ENCODE data around the gene EGFL7.

DNA sequence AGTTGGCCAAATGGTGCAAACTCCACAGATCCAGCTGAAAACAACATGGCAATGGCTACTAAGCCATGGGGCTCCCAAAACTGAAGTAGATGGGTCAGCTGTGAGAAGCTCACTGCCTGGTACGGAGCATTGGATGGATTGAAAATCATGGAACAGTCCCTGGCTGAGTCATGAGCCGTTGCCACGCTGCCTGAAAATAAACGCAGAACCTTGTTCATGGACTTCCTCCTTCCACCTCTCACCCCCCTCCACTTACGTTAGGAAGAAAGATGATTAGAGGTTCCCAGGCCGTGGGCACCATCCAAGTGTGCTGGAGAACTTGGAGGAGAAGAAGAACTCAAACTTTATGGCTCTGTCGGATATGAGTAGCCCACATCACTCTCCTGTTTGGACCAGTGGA, 42.8 kb downstream of the EGFL7 start:
- no peak for TF ChIP-seq FOXM1 (IDR thresholded peaks at IDR 0.05; ENCODE audit: borderline replicate concordance)
- no peak for TF ChIP-seq SUZ12 (IDR thresholded peaks at IDR 0.05)
- TF ChIP-seq ELF4 (IDR thresholded peaks at IDR 0.05), result no peak
- TF ChIP-seq ZNF384 (IDR thresholded peaks at IDR 0.05), result no peak
- no peak for TF ChIP-seq FOXA1 (IDR thresholded peaks at IDR 0.05)
- TF ChIP-seq NFRKB (IDR thresholded peaks at IDR 0.05), result no peak
- TF ChIP-seq BHLHE40 (IDR thresholded peaks at IDR 0.05; ENCODE audit: borderline replicate concordance), result no peak
- TF ChIP-seq ARNT (IDR thresholded peaks at IDR 0.05), result no peak
- TF ChIP-seq LEF1 (IDR thresholded peaks at IDR 0.05; ENCODE audit: borderline replicate concordance), result no peak
- TF ChIP-seq CTBP1 (IDR thresholded peaks at IDR 0.05; ENCODE audit: borderline replicate concordance), result no peak
- TF ChIP-seq SP1 (IDR thresholded peaks at IDR 0.05), result no peak
- TF ChIP-seq FOXK2 (IDR thresholded peaks at IDR 0.05), result no peak
- TF ChIP-seq TARDBP (IDR thresholded peaks at IDR 0.05), result no peak

Data from HEK293T (cell line).